Sciatic nerve (tissue), 2 donors: Measurements from ENCODE around the gene BRME1. TPM values are rescaled to one million over a fixed set of nuclear protein-coding genes. Genes with fewer than 3 reads are reported as not detected.

Experiments used
- ATAC-seq: fragments of 200-7000 bp; cut with Tn5 transposase; one replicate; pipeline ENCODE4 v1.9.1; 2020; ENCODE audit warnings: mild to moderate bottlenecking, moderate library complexity
- DNase-seq: peaks from one replicate; pipeline ENCODE4 v3.0.0-alpha.2; 2020; ENCODE audit warnings: low spot score
- intact Hi-C: fragments of 100-400 bp; cut with DNase I; formaldehyde crosslinking; loops from one replicate; pipeline ENCODE4 v1.14.2; 2022
- microRNA-seq: library from miRNA; unstranded; fragments of <30 nt; microRNA quantifications from one replicate; pipeline ENCODE4 v1.2.0, GENCODE V29; 2020
- total RNA-seq: library from RNA; stranded (reverse); fragmentation: NEBNext Ultra II Directional; extraction: Animal tissue kit (Norgen Biotek cat#: 25700); gene quantifications from one replicate; pipeline ENCODE4 v1.2.1, GENCODE V29; 2021
- donor health status: DM: no; HTN: no; CAD: no.
- donor health status: DM: no; HTN: no; CAD: no.

BRME1 gene
- total RNA-seq, 1 donor from 2014 or later, result 3.4 TPM

GRCh38 chr19:13840305-13841085, 65.4 kb downstream of the BRME1 start:
- DNase-seq, result no peak
- intact Hi-C loops, result no loop called here

GRCh38 chr19:13839938-13840304, 66.0 kb downstream of the BRME1 start:
- ATAC-seq (no peak), DNase-seq (no peak)
- intact Hi-C loops, result no loop called here

More at GRCh38 chr19:13840305-13841085, 65.4 kb downstream of the BRME1 start:
- ATAC-seq, result peak; percentile 5

GRCh38 chr19:13839130-13839937, 66.6 kb downstream of the BRME1 start:
- ATAC-seq, result peak; percentile 75
- intact Hi-C loops, result no loop called here
- peak; percentile 92 for DNase-seq

- intact Hi-C loops, result no loop called here
- no peak for ATAC-seq
- DNase-seq, result no peak
These were observed 67.3 kb downstream of the BRME1 start for GRCh38 chr19:13838435-13839129.

- ATAC-seq, result no peak
- no peak for DNase-seq
- intact Hi-C loops, result no loop called here
These were observed 69.9 kb downstream of the BRME1 start for GRCh38 chr19:13835791-13836723.

- DNase-seq (no peak), ATAC-seq (no peak)
- intact Hi-C loops, result no loop called here
These were observed 71.5 kb downstream of the BRME1 start for GRCh38 chr19:13834244-13835069.

- ATAC-seq (peak; percentile 92), DNase-seq (peak; percentile 96)
- intact Hi-C loops, result no loop called here
These were observed 72.3 kb downstream of the BRME1 start for GRCh38 chr19:13833330-13834243.

Small RNA genes within 50 kb of the gene (microRNA-seq; reads per million reads assigned to microRNA genes)
- gene MIR181C (300 reads per million, percentile 71 among the genes with 10 or more reads in this experiment), gene MIR181D (95.2 reads per million, percentile 56 among the genes with 10 or more reads in this experiment)

Other genes with a start within 250 kb of the BRME1 start
- gene MRI1, start 141.6 kb downstream of the BRME1 start, total RNA-seq, result 39.9 TPM
- gene C19orf53, start 131.7 kb downstream of the BRME1 start, total RNA-seq, result 63.0 TPM
- 8.2 TPM for gene ZSWIM4, start 110.7 kb downstream of the BRME1 start, total RNA-seq
- gene NANOS3, start 29.0 kb downstream of the BRME1 start, total RNA-seq, result 1.4 TPM
- 45.3 TPM for gene CC2D1A, start 84 bp upstream of the BRME1 start, total RNA-seq
- gene PODNL1, start 32.3 kb upstream of the BRME1 start, total RNA-seq, result 17.8 TPM
- 24.7 TPM for gene DCAF15, start 46.4 kb upstream of the BRME1 start, total RNA-seq
- gene RFX1, start 100.2 kb upstream of the BRME1 start, total RNA-seq, result 16.1 TPM
- not detected for gene RLN3, start 122.0 kb upstream of the BRME1 start, total RNA-seq
- 5.7 TPM for gene IL27RA, start 125.6 kb upstream of the BRME1 start, total RNA-seq
- gene PALM3, start 156.0 kb upstream of the BRME1 start, total RNA-seq, result 4.5 TPM
- gene MISP3, start 166.7 kb upstream of the BRME1 start, total RNA-seq, result 5.6 TPM
- gene C19orf67, start 179.7 kb upstream of the BRME1 start, total RNA-seq, result not detected
- gene SAMD1, start 184.6 kb upstream of the BRME1 start, total RNA-seq, result 22.2 TPM
- gene PRKACA, start 211.6 kb upstream of the BRME1 start, total RNA-seq, result 78.0 TPM
- 0.22 TPM for gene ASF1B, start 230.5 kb upstream of the BRME1 start, total RNA-seq